ENCODE measurements around the gene NLRP9.
"Not testable (repeated sequence)": the region's sequence is repeated elsewhere in the genome, so short reads cannot be mapped to it uniquely, and the experiment has no call there.

NLRP9 gene

DNA sequence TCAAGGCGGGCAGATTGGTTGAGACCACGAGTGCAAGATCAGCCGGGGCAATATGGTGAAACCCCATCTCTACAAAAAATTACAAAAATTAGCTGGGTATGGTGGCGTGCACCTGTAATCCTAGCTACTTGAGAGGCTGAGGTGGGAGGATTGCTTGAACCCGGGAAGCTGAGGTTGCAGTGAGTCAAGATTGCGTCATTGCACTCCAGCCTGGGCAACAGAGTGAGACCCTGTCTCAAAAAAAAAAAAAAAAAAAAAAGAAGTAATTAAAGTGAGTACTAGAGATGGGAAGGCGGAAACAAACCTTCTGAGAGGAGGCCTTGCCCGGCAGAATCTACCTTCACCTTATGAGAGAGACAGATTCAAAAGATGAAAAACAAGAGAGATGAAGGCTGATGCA, 14.7 kb downstream of the NLRP9 start:
- no peak overlapping the region for H3K9ac ChIP-seq
- H3K36me3 ChIP-seq: no peaks in the 10 kb centered on the region
- H3K4me1 ChIP-seq: no peaks in the 10 kb centered on the region
- H4K20me1 ChIP-seq: no peaks in the 10 kb centered on the region
- no peaks in the 10 kb centered on the region for H3K27me3 ChIP-seq
- no peak overlapping the region for H3K4me3 ChIP-seq
- H3K27ac ChIP-seq: no peak overlapping the region
- H3K9me3 ChIP-seq: peaks cover 33% of the 10 kb centered on the region
- no peak for TF ChIP-seq Cebpa-rat (IDR thresholded peaks at IDR 0.05)
- no peak overlapping the region for H3K4me2 ChIP-seq

DNA sequence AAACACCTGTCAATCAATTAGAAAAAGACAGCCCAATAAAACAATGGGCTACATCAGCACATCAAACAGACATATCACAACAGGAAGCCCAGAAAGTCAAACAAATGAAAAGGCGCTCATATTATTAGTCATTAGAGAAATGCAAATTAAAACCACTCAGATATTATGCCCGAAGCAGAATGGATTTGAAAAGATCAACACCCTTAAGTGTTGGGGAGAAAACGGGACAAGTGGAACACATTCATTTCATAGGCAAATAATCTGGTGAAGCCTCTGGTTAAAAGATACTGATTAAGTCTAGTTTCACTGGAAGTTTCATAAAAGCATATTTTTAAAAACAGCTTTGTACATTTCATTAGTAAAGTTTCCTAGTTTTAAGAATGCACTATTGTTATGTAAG, 17.4 kb downstream of the NLRP9 start:
- no peak overlapping the region for H3K27ac ChIP-seq
- TF ChIP-seq Cebpa-rat (IDR thresholded peaks at IDR 0.05): no peak

DNA sequence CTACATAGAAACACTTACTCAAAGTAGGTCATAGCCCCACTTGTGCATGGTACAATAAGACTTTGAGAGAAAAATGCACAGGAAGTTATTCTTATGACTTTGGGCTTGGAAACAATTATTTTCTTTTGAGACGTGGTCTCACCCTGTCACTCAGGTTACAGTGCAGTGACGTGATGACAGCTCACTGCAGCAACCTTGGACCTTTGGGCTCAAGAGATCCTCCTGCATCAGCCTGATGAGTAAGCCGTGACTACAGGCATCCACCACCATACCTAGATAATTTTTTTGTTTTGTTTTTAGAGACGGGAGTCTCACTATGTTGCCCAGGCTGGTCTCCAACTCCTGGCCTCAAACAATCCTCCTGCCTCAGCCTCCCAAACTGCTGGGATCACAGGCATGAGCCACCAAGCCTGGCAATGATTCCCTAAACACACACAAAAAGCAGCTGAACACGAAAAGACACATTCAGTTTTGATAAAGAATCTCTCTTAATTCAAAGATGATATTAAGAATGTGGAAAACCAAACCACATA, 17.9 kb downstream of the NLRP9 start:
- H4K20me1 ChIP-seq: no peaks in the 10 kb centered on the region
- H3K9ac ChIP-seq: no peak overlapping the region
- no peaks in the 10 kb centered on the region for H3K36me3 ChIP-seq
- H3K27ac ChIP-seq: no peak overlapping the region
- H3K27me3 ChIP-seq: no peaks in the 10 kb centered on the region
- no peak overlapping the region for H3K4me3 ChIP-seq
- no peaks in the 10 kb centered on the region for H3K4me1 ChIP-seq
- TF ChIP-seq Cebpa-rat (IDR thresholded peaks at IDR 0.05): no peak
- H3K9me3 ChIP-seq: peaks cover 46% of the 10 kb centered on the region
- H3K4me2 ChIP-seq: no peak overlapping the region

More for the DNA sequence above, 17.4 kb downstream of the NLRP9 start:
- no peak overlapping the region for H3K9ac ChIP-seq
- no peaks in the 10 kb centered on the region for H3K27me3 ChIP-seq
- no peaks in the 10 kb centered on the region for H3K36me3 ChIP-seq
- no peaks in the 10 kb centered on the region for H4K20me1 ChIP-seq
- H3K4me2 ChIP-seq: no peak overlapping the region
- peaks cover 46% of the 10 kb centered on the region for H3K9me3 ChIP-seq
- no peak overlapping the region for H3K4me3 ChIP-seq
- H3K4me1 ChIP-seq: no peaks in the 10 kb centered on the region

DNA sequence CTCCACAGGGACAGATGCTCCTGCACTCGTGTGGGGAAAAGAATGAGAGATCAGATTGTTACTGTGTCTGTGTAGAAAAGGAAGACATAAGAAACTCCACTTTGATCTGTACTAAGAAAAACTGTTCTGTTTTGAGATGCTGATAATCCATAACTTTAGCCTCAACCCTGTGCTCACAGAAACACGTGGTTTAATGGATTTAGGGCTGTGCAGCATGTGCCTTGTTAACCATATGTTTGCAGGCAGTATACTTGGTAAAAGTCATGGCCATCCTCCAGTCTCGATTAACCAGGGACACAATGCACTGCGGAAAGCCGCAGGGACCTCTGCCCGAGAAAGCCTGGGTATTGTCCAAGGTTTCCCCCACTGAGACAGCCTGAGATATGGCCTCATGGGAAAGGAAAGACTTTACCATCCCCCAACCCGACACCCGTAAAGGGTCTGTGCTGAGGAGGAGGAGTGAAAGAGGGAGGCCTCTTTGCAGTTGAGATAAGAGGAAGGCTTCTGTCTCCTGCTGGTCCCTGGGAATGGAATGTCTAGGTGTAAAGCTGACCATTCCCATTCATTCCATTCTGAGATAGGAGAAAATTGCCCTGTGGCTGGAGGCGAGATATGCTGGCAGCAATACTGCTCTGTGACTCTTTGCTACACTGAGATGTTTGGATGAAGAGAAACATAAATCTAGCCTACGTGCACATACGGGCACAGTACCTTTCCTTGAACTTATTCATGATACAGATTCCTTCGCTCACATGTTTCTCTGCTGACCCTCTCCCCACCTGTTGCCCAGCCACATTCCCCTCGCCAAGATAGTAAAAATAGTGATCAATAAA, 20.1 kb downstream of the NLRP9 start:
- H3K4me3 ChIP-seq, H3K27ac ChIP-seq: not testable (repeated sequence)

DNA sequence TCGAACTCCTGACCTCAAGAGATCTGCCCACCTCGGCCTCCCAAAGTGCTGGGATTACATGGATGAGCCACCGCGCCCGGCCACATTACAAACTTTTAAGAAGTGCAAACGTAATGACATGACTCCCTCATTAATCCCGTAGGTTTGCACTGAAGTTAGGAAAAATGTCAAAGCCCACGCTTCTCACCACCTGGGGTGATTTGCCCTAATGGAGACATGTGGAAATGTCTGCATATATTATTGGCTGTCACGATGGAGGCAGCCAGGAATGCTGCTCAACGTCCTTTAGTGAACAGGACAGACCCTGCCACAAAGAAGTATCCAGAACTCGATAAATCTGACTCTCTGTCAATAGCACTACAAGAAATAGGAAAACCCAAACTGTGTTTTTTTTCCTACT, 21.0 kb downstream of the NLRP9 start:
- H3K36me3 ChIP-seq: no peaks in the 10 kb centered on the region
- H3K4me2 ChIP-seq: no peak overlapping the region
- H3K9me3 ChIP-seq: peaks cover 42% of the 10 kb centered on the region
- no peak overlapping the region for H3K9ac ChIP-seq
- no peak for TF ChIP-seq Cebpa-rat (IDR thresholded peaks at IDR 0.05)
- H3K27ac ChIP-seq: no peak overlapping the region
- no peak overlapping the region for H3K4me3 ChIP-seq
- no peaks in the 10 kb centered on the region for H4K20me1 ChIP-seq
- H3K4me1 ChIP-seq: no peaks in the 10 kb centered on the region
- H3K27me3 ChIP-seq: no peaks in the 10 kb centered on the region

More for the DNA sequence above, 20.1 kb downstream of the NLRP9 start:
- H4K20me1 ChIP-seq, H3K4me1 ChIP-seq, H3K27me3 ChIP-seq, H3K9ac ChIP-seq, H3K4me2 ChIP-seq, H3K36me3 ChIP-seq: not testable (repeated sequence)
- H3K9me3 ChIP-seq: peaks cover 46% of the 10 kb centered on the region

DNA sequence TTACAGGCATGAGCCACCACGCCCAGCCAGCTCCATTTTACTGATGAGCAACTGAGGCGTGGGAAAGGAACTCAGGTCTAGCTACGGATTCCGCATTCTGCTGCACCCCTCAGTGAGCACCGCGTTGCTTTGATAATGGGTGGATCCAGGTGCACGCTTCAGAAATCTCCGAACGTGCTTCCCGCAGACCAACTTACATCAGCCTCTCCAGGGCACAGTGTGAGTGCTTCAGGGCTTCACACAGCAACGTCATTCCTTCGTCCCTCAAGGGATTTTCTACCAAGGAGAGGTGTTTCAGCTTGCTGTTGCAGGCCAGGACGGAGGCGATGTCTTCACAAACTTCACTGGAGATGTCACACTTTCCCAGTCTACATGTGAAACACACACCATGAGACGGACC, 21.7 kb downstream of the NLRP9 start:
- TF ChIP-seq Cebpa-rat (IDR thresholded peaks at IDR 0.05): no peak
- Histone ChIP-seq H4K20me1 (no peaks in the 10 kb centered on the region), H3K9ac (no peak overlapping the region), H3K9me3 (peaks cover 35% of the 10 kb centered on the region), H3K4me3 (no peak overlapping the region), H3K4me1 (no peaks in the 10 kb centered on the region), H3K36me3 (no peaks in the 10 kb centered on the region), H3K4me2 (no peak overlapping the region), H3K27me3 (no peaks in the 10 kb centered on the region), H3K27ac (no peak overlapping the region)

DNA sequence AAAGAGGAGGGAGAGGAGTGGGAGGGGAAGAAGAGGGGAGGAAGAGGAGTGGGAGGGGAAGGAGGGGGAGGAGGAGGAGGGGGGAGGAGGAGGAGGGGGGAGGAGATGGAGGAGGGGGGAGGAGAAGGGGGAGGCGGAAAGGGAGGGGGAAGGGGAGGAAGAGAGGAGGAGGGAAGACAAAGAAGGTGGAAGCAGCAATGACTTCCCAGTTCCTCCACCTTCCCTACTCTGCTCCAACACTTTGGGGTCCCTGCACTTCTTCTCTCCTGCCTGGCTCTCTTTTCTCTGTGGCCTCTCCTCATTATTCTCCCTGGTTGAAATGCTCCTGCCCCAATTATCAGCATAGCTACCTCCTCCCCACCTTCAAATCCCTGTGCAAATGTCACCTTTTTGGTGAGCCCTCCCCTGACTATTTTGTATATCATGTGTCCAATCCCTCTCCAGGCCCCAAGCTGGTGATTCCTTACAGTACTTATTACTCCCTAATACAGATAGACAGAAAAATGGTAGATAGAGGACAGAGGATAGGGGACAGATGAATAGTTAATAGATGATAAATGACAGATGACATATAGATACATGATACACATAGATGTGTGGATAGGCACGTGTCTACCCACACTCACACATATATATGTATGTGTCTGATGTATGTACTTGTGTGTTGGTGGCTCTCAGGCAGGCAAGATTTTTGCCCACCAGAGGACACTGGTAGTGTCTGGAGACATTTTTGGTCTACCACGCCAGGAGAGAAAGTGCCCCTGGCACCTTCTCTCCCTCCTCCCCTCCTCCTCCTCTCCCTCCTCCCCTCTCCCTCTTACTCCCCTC, 25.2 kb downstream of the NLRP9 start:
- Histone ChIP-seq H3K36me3 (no peaks in the 10 kb centered on the region), H3K4me3 (no peak overlapping the region), H3K4me1 (peaks cover 7% of the 10 kb centered on the region), H3K9me3 (peaks cover 9% of the 10 kb centered on the region), H4K20me1 (no peaks in the 10 kb centered on the region), H3K27me3 (no peaks in the 10 kb centered on the region), H3K4me2 (no peak overlapping the region), H3K9ac (no peak overlapping the region), H3K27ac (no peak overlapping the region)
- no peak for TF ChIP-seq Cebpa-rat (IDR thresholded peaks at IDR 0.05)

DNA sequence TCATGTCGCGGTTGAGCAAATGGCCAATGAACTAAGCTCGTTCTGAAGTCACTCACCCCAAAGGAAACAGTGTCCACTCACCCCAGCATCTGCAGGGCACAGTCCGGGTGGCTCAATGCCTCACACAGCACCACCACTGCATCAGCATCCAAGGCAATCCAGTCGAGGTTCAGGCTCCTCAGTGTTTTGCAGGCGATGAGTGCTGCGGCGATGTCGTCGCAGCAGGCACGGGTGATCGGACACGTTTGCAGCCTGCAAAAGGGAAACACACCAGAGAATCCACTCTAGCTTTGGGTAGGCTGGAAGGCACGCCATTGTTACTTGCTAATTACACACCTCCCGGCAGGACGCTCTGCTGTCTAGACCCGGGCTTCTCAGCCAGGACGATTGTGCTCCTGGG, 26.5 kb downstream of the NLRP9 start:
- no peak for TF ChIP-seq Cebpa-rat (IDR thresholded peaks at IDR 0.05)
- no peak overlapping the region for H3K4me3 ChIP-seq
- no peak overlapping the region for H3K4me2 ChIP-seq
- peaks cover 16% of the 10 kb centered on the region for H3K4me1 ChIP-seq
- H3K27me3 ChIP-seq: no peaks in the 10 kb centered on the region
- no peaks in the 10 kb centered on the region for H3K36me3 ChIP-seq
- H3K9ac ChIP-seq: no peak overlapping the region
- H3K27ac ChIP-seq: no peak overlapping the region
- no peaks in the 10 kb centered on the region for H4K20me1 ChIP-seq
- no peaks in the 10 kb centered on the region for H3K9me3 ChIP-seq

DNA sequence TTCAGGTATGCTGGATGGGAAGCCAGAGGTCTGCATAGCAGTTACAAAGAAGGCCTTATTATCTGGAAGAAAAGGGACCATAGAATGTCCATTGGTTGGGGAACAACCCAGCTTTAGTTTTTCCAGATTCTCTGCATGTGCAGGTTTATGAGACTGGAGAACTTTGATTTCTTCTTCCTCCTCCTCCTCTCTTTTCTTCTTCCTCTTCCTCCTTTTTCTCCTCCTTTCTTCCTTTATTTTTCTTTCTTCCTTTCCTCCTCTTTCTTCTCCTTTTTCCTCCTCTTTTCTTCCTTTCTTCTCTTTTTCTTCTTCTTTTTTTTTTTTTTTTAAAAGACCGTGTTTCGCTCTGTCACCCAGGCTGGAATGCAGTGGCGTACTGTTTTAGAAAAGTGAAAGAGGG, 32.2 kb downstream of the NLRP9 start:
- Histone ChIP-seq H3K36me3 (peaks cover 32% of the 10 kb centered on the region), H4K20me1 (no peaks in the 10 kb centered on the region), H3K27ac (no peak overlapping the region), H3K4me3 (no peak overlapping the region), H3K4me1 (peaks cover 17% of the 10 kb centered on the region), H3K9me3 (no peaks in the 10 kb centered on the region), H3K9ac (no peak overlapping the region), H3K27me3 (no peaks in the 10 kb centered on the region), H3K4me2 (no peak overlapping the region)
- TF ChIP-seq Cebpa-rat (IDR thresholded peaks at IDR 0.05): no peak
